Right forelimb (tissue), 1 donor: Measurements from ENCODE around the gene FKTN.
"Not testable (repeated sequence)": the region's sequence is repeated elsewhere in the genome, so short reads cannot be mapped to it uniquely, and the experiment has no call there.

ENCODE experiments used
- DNase-seq: peaks from one replicate; pipeline ENCODE4 v3.0.0-alpha.2; 2018

Gene FKTN

DNA sequence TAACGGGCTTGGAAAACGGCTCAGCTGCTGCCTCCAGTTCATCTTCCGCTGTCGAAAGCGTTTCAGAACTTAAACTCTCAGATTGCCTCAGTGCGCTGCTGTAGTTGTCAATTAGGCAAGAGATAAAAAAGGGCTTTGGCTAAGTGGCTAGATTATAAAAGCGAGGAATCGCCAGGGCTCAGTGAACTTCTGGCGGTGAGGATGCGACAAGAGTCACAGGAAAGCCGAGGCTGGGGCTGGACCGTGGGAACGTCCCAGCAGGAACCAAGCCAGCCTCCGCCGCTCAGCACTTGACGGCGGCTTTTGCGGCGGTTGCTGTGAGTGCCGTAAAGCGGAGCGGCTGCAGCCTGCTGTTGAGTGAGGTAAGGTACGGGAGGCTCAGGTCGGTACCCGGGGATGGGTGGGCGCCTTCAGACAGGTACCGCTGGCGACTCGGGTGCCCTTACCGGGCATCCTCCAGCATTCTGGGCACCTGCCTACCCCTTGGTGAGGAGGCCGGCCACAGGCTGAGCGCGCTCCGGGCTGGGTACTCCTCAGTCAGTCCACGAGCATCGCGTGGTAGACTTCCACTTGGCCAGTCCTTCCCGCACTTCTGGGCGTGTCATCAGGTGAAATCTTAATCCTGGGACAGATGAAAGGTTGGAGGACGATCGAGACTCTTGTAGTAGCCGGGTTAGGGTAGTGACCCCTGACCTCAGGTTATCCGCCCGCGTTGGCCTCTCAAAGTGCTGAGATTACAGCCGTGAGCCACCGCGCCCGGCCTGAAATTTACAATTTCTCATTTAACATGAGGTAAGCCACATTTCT is at the start of gene FKTN:
Gene FKTN, plus strand, starts transcription at position 328 of the 807 bp plus-strand sequence. CDS start 16,902 bp downstream, outside the sequence.
- DNase-seq: peak; percentile 92

DNA sequence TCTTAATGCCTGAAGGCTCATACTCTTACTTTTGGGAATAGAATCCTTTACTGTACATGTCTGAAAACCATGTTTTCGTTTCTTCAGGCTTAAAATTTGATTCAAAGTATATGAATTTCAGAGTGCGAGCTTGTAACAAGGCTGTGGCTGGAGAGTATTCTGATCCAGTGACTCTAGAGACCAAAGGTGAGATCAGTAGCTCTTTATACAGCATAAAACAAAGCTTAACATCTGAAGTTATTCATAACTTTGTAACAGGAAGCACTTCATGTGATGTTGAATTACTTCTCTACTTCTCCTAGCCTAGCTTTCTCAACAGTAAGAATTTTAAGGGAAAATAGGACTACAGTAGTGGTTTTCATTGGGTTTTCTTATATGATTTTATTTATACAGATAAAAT is 49.4 kb upstream of the FKTN start:
- no peak for DNase-seq

DNA sequence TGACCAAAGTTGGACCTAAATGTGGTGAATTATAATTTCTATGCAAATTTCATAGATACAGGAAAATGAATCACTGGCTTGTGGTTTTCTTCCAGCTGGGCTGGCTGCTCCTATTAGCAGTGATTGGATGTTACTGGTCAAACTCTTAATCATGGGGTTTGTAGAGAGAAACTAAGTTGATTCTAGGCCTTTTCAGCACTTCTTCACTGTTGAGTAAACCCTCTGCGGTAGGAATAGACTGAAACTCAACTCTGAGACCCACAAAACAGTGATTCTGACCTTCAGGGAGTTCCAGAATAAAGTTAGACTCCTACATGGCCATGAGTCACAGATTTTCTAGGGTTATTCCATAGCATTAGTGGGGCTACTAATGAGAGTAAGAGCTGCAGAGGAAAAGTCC is 47.9 kb upstream of the FKTN start:
- DNase-seq: no peak

- DNase-seq: no peak
Measured at GRCh38 chr9:105511446-105511845, 46.5 kb upstream of the FKTN start.

- no peak for DNase-seq
Measured at GRCh38 chr9:105515811-105516413, 42.0 kb upstream of the FKTN start.

- peak; percentile 51 for DNase-seq
Measured at GRCh38 chr9:105519710-105520369, 38.1 kb upstream of the FKTN start.

GRCh38 chr9:105520992-105521391 is 36.9 kb upstream of the FKTN start:
- not testable (repeated sequence) for DNase-seq

- not testable (repeated sequence) for DNase-seq
Measured at GRCh38 chr9:105522618-105523385, 35.1 kb upstream of the FKTN start.

- DNase-seq: no peak
Measured at GRCh38 chr9:105531530-105531929, 26.4 kb upstream of the FKTN start.

DNA sequence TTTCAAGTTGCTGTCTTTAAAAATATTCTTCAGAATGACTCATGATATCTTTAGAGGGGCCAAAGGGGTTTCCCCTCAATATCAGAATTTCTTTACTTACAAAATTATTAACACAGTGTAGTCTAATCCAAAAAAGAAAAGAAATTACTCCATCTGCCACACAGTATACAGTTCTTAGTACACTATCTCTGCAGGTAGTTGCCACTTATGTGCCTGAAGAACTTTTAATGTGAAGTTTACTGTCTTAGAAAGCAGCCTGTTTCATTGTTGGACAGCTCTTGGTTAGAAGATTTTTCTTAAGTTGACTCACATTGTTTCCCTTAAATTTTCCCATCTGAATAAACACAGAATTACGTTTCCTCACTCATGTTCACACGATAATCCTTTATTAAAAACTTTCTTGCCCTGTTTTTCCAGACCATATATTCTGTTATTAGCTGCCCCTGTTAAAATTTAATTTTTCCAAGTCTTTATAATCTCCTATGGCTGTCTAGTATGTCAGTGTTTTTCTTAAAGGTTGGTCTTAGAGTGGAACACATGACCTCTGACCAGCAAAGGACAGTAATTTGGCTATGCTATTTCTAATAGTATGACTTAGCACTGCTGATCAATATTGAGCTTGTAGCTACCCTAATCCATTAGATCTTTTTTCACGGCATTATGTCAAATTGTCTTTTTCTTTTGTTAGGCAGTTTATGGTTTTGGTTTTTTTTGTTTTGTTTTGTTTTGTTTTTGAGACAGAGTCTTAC is 21.8 kb upstream of the FKTN start:
- no peak for DNase-seq

GRCh38 chr9:105539452-105539851 is 18.5 kb upstream of the FKTN start:
- DNase-seq: no peak

DNA sequence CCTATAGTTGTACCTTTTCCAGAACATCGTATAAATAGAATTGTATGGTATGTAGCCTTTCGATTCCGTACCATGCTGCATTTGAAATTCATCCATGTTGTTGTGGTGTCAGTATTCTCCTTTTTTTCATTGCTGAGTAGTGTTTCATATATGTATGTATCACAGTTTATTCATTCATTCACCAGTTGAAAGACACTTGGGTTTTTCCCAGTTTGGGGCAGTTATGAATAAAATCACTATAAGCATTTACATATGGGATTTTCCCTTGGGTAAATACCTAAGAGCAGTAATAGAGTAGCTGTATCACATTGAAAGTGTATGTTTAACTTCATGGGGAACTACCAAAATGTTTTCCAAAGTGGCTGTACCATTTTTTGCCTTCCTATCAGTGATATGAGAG is 16.1 kb upstream of the FKTN start:
- DNase-seq: no peak

- no peak for DNase-seq
Measured at GRCh38 chr9:105554042-105554441, 3.9 kb upstream of the FKTN start.

- no peak for DNase-seq
Measured at GRCh38 chr9:105572455-105572854, 14.5 kb downstream of the FKTN start.

GRCh38 chr9:105579952-105580351 is 22.0 kb downstream of the FKTN start:
- DNase-seq: not testable (repeated sequence)

- DNase-seq: not testable (repeated sequence)
Measured at GRCh38 chr9:105581550-105581949, 23.6 kb downstream of the FKTN start.

GRCh38 chr9:105593145-105593544 is 35.2 kb downstream of the FKTN start:
- no peak for DNase-seq

GRCh38 chr9:105608721-105609598 is 51.0 kb downstream of the FKTN start:
- no peak for DNase-seq

- DNase-seq: no peak
Measured at GRCh38 chr9:105621001-105621400, 63.1 kb downstream of the FKTN start.

DNA sequence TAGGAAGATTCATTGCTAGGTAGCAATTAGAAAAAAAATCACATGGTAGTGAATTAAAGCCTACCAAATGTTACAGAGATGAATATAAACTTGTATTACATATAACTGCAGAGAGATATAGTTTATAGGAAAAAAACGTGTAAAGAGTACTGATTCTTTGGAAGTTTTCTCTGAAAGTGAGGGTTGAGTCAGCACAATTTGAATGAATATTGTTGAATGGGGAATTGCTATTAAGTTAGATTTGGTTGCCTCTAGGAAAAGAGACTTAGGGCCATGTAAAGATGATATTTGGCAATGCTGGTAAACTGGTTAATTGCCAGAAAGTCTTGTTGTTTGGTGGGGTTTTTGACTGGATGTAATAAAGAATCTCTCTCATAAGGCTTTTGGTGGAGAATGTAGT is 67.2 kb downstream of the FKTN start:
- no peak for DNase-seq

DNA sequence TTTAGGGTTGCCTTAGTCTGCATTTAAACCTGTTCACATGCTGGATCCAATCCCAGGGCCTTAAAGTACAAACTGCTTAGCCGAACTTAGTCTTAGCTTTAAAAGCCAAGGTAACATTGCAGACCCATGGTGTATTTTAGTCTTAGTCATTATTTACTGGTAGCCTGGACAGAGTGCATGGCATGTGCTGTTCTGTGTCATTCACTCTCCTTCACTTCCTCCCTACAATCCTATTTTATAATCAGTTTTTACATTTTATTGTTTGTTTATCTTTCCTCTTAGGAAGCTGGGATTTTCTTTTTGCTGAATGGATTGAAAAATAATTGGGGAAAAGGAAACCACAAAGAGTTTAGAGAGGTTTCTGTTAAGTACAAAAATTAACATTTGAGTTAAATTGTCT is 74.9 kb downstream of the FKTN start:
- DNase-seq: no peak
